ENCODE data around the gene ARHGEF18.

The ARHGEF18 gene

GRCh38 chr19:7385062-7385461, 36.3 kb downstream of the ARHGEF18 start:
- DNase-seq (ENCODE audit: low spot score): no peak

DNA sequence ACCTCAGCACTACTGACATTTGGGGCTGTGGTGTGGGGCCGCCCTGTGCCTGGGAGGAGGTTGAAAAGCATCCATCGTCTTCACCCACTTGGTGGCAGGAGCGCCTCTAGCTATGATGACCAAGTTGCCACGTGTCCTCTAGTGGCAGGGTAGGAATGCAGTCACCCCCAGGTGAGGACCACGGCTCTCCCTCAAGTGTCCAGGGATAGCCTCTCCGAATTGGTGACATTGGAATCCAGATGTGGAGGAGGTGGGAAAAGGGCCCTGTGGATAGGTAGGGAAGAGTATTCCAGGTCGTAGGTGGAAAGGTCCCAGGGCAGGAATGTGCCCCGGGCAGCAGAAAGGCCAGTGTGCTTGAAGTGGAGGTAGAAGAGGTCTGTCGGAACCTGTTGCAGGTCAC, 37.6 kb downstream of the ARHGEF18 start:
- no peak for DNase-seq (ENCODE audit: low spot score)

DNA sequence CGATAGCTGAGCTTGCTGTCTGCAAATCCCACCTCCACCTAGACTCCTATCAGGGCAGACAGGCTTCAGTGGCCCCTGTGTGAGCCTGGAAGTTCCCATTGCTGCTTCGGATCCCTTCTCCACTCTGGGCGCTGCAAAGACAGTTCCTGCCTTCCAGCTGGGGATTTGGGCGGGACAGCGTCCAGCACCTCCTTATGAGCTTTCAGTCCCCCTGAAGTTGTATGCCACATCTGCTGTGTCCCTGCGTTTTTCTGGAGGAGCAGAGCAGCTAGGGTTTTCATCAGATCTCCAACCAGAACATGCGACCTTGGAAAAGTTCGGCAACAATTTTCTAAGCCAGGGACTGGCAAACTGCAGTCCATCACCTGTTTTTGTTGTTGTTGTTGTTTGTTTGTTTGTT, 38.0 kb downstream of the ARHGEF18 start:
- DNase-seq (ENCODE audit: low spot score): no peak

DNA sequence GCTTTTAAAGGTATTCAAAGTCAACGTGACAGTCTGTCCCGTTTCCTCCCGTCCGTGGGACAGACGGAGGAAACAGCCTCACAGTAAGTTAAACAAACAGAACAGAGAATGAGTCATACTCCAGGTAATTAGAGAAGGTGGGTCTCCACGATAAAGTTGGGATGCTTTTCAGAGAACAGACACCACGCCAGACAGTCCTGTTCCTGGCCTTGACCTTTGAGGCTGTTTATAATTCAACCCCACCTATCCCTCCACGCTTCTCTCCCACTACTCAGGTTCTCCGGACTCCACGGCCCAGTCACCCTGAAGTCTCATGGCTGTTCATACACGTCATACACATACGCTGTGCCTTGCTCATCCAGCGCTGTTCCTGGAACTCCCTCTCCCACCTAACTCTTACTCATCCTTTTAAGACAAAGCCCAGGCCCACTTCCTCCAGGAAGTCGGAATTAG, 42.5 kb downstream of the ARHGEF18 start:
- DNase-seq (ENCODE audit: low spot score): no peak

DNA sequence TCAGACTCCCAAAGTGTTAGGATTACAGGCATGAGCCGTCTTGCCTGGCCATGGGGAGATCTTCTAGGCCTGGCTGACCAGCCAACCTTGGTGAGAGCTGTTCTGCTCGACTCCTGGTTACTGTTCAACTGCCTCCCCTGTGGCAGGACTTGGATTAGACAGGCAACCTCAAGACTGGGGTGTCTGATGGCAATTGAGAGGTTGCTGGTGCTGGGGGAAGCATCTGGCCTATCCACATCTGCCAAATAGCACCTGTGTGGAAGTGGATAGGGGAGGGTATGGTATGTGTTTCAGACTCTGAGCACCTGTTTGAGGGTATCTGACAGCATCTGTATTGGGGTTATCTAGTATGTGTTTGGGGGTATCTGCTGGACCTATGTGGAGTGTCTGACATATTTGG, 44.7 kb downstream of the ARHGEF18 start:
- DNase-seq (ENCODE audit: low spot score): no peak

- no peak for DNase-seq (ENCODE audit: low spot score)
Observed at GRCh38 chr19:7393939-7394730, 45.4 kb downstream of the ARHGEF18 start.

DNA sequence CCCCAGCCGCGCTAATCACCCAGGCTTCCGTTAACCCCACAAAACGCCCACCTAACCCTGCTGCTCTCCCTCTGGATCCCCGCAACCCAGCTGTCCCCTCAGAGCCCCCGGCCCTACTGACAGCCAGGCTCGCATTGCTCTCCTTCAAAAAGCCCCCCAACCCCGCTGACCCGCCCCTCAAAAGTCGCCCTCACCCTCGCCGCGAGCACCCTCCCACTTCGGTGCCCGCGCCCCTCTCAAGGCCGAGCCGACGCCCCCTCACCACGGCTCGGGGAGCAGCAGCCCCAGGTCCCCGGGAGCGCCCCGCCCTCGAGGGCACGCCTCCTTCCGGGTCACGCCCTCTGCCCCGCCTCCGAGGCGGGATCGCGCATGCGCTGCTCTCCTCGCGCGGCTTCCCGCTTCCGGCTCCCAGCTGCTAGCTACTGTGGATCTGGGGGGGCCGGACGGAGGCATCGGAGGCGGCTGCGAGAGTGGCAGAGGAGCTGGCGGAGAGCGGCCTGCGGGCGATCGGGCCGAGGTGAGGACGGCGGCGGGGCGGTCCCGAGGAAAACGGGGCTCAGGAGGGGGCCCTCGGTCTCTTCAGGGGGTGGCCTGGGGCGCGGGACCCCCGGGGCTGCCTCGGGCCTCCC, 46.1 kb downstream of the ARHGEF18 start:
- DNase-seq (ENCODE audit: low spot score): peak; percentile 98

- no peak for DNase-seq (ENCODE audit: low spot score)
Observed at GRCh38 chr19:7395360-7396066, 46.8 kb downstream of the ARHGEF18 start.

GRCh38 chr19:7397687-7398086, 49.0 kb downstream of the ARHGEF18 start:
- DNase-seq (ENCODE audit: low spot score): peak; percentile 47
